ENCODE results near the gene OTUD3.

DNA sequence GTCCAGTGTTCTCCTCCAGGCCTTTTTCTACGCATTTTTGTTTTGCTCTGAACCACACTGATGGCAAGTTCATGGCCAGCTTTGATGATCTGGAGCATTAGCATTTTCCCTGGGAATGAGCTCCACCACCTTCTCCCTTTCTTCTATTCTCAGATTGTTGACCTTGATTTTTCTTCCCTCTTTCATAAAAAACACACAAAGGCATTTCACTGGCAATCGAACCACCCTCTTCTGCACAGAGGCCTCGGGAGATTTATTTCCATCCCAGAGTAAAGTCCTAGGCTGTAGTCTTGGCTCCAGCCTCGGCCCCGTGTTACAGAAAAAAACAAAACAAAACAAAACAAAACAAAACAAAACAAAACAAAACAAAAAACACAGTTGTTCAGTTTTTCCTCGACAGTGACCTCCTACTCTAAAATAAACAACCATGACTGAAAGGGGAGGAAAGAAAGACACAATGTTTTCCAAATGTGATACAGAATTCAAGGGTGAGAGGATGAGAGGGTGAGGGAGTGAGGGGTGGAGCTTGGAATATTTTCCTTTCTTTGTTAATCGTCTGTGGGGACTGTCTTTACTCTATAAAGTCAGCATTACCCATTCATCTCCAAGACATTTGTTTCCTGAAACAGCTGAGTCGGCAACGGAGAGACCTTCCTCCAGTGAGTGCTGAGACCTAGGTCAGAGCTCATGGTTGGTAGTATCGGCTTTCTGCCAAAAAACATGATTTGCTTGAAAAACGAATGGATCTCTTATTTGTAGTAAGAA lies 37.3 kb upstream of the OTUD3 start:
- TF ChIP-seq, protein P1, sequence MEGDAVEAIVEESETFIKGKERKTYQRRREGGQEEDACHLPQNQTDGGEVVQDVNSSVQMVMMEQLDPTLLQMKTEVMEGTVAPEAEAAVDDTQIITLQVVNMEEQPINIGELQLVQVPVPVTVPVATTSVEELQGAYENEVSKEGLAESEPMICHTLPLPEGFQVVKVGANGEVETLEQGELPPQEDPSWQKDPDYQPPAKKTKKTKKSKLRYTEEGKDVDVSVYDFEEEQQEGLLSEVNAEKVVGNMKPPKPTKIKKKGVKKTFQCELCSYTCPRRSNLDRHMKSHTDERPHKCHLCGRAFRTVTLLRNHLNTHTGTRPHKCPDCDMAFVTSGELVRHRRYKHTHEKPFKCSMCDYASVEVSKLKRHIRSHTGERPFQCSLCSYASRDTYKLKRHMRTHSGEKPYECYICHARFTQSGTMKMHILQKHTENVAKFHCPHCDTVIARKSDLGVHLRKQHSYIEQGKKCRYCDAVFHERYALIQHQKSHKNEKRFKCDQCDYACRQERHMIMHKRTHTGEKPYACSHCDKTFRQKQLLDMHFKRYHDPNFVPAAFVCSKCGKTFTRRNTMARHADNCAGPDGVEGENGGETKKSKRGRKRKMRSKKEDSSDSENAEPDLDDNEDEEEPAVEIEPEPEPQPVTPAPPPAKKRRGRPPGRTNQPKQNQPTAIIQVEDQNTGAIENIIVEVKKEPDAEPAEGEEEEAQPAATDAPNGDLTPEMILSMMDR (conservative IDR thresholded peaks at IDR 0.05 in 1 of 2, IDR thresholded peaks at IDR 0.05 in 1 of 2; ENCODE audit: extremely low read depth in 1 of 2, insufficient read depth in 1 of 2, low read depth in 1 of 2, low read length in 2 of 2): no peak
- no peak for TF ChIP-seq EZH2 (IDR thresholded peaks at IDR 0.05; ENCODE audit: borderline replicate concordance, low read length)

All from mammary epithelial cell (primary cell).